Measurements from ENCODE around the gene STK33.

The STK33 gene

GRCh38 chr11:8603696-8604077 lies 9.7 kb upstream of the STK33 start:
- no peak for DNase-seq (ENCODE audit: low read depth in 2 of 2)

GRCh38 chr11:8601376-8602133 lies 7.5 kb upstream of the STK33 start:
- DNase-seq (ENCODE audit: low read depth in 2 of 2): no peak

GRCh38 chr11:8598506-8598905 lies 4.5 kb upstream of the STK33 start:
- no peak for DNase-seq (ENCODE audit: low read depth in 2 of 2)

- no peak for DNase-seq (ENCODE audit: low read depth in 2 of 2)
Measured at GRCh38 chr11:8597182-8597581, 3.2 kb upstream of the STK33 start.

GRCh38 chr11:8596504-8597046 lies 2.5 kb upstream of the STK33 start:
- DNase-seq (ENCODE audit: low read depth in 2 of 2): no peak

- DNase-seq (ENCODE audit: low read depth in 2 of 2): no peak
Measured at GRCh38 chr11:8593455-8593854, 573 bp downstream of the STK33 start.

GRCh38 chr11:8587915-8588314 lies 6.1 kb downstream of the STK33 start:
- DNase-seq (ENCODE audit: low read depth in 2 of 2): no peak

- no peak for DNase-seq (ENCODE audit: low read depth in 2 of 2)
Measured at GRCh38 chr11:8586805-8587204, 7.2 kb downstream of the STK33 start.

GRCh38 chr11:8586184-8586583 lies 7.8 kb downstream of the STK33 start:
- DNase-seq (ENCODE audit: low read depth in 2 of 2): no peak

- DNase-seq (ENCODE audit: low read depth in 2 of 2): no peak
Measured at GRCh38 chr11:8584511-8584910, 9.5 kb downstream of the STK33 start.

- no peak for DNase-seq (ENCODE audit: low read depth in 2 of 2)
Measured at GRCh38 chr11:8584082-8584481, 9.9 kb downstream of the STK33 start.

GRCh38 chr11:8581300-8581699 lies 12.7 kb downstream of the STK33 start:
- DNase-seq (ENCODE audit: low read depth in 2 of 2): no peak

- no peak for DNase-seq (ENCODE audit: low read depth in 2 of 2)
Measured at GRCh38 chr11:8577791-8578581, 16.0 kb downstream of the STK33 start.

GRCh38 chr11:8574798-8575197 lies 19.2 kb downstream of the STK33 start:
- DNase-seq (ENCODE audit: low read depth in 2 of 2): no peak

GRCh38 chr11:8573777-8574176 lies 20.3 kb downstream of the STK33 start:
- DNase-seq (ENCODE audit: low read depth in 2 of 2): no peak

GRCh38 chr11:8567602-8568198 lies 26.3 kb downstream of the STK33 start:
- DNase-seq (ENCODE audit: low read depth in 2 of 2): no peak

- no peak for DNase-seq (ENCODE audit: low read depth in 2 of 2)
Measured at GRCh38 chr11:8566613-8567210, 27.3 kb downstream of the STK33 start.

- no peak for DNase-seq (ENCODE audit: low read depth in 2 of 2)
Measured at GRCh38 chr11:8564526-8564925, 29.5 kb downstream of the STK33 start.

GRCh38 chr11:8561461-8561860 lies 32.6 kb downstream of the STK33 start:
- no peak for DNase-seq (ENCODE audit: low read depth in 2 of 2)

GRCh38 chr11:8558436-8558835 lies 35.6 kb downstream of the STK33 start:
- DNase-seq (ENCODE audit: low read depth in 2 of 2): no peak

- no peak for DNase-seq (ENCODE audit: low read depth in 2 of 2)
Measured at GRCh38 chr11:8545698-8546366, 48.2 kb downstream of the STK33 start.

GRCh38 chr11:8544807-8545206 lies 49.2 kb downstream of the STK33 start:
- no peak for DNase-seq (ENCODE audit: low read depth in 2 of 2)
